A673 (cell line): ENCODE data around the gene MYEOV.

Experiments used
- EZH2 ChIP-seq: fragments of 200-600 bp; sonication (generic); IDR thresholded peaks from 2 replicates; pipeline ENCODE4 v1.6.1; 2017; ENCODE audit warnings: borderline replicate concordance, low read depth, mild to moderate bottlenecking, mixed read lengths, antibody characterized with exemption, low read length; ENCODE audit not compliant: poor library complexity, severe bottlenecking
- TF ChIP-seq, protein P1 (sequence below): fragments of 300-800, 200-600 bp; sonication (generic); conservative IDR thresholded peaks from 2 replicates; pipeline ENCODE4 v1.5.1; 2017; ENCODE audit warnings: low read depth, mild to moderate bottlenecking, antibody characterized with exemption, low read length, moderate library complexity, mixed read lengths

GRCh38 chr11:69293087-69293486, 868 bp upstream of the MYEOV start:
- TF ChIP-seq, protein P1, sequence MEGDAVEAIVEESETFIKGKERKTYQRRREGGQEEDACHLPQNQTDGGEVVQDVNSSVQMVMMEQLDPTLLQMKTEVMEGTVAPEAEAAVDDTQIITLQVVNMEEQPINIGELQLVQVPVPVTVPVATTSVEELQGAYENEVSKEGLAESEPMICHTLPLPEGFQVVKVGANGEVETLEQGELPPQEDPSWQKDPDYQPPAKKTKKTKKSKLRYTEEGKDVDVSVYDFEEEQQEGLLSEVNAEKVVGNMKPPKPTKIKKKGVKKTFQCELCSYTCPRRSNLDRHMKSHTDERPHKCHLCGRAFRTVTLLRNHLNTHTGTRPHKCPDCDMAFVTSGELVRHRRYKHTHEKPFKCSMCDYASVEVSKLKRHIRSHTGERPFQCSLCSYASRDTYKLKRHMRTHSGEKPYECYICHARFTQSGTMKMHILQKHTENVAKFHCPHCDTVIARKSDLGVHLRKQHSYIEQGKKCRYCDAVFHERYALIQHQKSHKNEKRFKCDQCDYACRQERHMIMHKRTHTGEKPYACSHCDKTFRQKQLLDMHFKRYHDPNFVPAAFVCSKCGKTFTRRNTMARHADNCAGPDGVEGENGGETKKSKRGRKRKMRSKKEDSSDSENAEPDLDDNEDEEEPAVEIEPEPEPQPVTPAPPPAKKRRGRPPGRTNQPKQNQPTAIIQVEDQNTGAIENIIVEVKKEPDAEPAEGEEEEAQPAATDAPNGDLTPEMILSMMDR: no peak
- no peak for TF ChIP-seq EZH2
